ENCODE measurements around the gene KNSTRN. TPM values are rescaled to one million over a fixed set of nuclear protein-coding genes. Genes with fewer than 3 reads are reported as not detected.

Gene KNSTRN
- total RNA-seq, 1 donor from 2014 or later: 22.4 TPM

- no peak for FAIRE-seq
- DNase-seq (ENCODE audit: low spot score in 2 of 2): no peak
These were observed 10.7 kb downstream of the KNSTRN start for GRCh38 chr15:40392986-40393948.

DNA sequence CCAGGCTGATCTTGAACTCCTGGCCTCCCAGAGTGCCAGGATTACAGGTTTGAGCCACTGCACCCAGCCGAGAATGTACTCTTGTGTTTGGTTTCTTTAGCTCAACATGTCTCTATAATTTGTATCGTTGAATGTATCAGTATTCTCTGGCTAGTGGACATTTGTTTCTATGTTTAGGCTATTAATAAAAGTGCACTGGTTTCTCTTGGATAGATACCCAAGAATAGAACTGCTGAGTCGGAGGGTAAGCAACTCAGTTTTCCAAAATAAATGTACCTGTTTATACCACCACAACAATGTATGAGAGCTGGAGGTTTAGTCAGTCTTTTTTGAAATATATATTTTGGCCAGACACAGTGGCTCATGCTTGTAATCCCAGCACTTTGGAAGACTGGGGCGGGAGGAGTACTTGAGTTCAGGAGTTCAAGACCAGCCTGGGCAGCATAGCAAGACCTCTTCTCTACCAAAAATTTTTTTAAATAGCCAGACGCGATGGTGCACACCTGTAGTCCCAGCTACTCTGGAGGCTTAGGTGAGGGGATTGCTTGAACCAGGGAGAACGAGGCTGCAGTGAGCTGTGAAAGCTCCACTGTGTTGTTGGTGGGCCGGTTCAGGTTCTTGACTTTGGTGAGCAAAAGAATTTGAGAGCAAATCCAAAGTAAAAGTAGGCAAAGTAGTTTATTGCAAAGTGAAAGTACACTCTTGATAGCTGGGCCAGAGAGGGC lies 15.3 kb downstream of the KNSTRN start:
- DNase-seq (ENCODE audit: low spot score in 2 of 2) (no peak), FAIRE-seq (no peak)

DNA sequence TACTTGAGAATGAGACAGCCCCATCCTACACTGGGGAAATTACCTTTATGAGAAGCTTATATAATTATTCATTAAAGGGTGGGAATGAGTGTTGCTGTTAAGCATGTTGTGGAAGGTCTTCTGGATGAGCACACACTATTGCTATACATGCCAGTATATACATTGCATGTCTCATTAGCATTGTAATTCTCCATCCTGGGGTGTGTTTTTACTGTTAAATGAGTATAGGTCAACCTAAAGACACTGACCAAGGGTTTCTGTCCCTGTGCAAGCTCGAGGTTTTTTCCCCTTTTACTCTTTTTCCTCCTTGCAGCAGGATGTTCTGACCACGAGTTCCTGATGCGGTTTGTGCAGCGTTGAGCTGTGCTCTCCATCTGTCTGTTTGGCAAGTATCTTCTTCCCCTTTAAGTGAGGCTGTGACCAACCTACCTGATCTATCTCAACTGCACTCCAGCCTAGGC lies 15.9 kb downstream of the KNSTRN start:
- FAIRE-seq (no peak), DNase-seq (ENCODE audit: low spot score in 2 of 2) (no peak)

DNA sequence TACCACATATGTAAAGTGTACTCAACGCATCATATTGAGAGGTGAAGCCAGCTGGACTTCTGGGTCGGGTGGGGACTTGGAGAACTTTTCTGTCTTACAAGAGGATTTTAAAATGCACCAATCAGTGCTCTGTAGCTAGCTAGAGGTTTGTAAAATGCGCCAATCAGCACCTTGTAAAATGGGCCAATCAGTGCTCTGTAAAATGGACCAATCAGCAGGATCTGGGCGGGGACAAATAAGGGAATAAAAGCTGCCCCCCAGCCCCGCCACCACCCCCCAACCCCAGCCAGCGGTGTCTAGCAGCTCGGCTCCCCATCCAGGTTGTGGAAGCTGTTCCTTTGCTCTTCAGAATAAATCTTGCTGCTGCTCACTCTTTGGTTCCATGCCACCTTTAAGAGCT lies 16.8 kb downstream of the KNSTRN start:
- FAIRE-seq: no peak

GRCh38 chr15:40405501-40406381 lies 23.2 kb downstream of the KNSTRN start, which contains the start of gene IVD:
IVD (plus strand) TSS chr15:40405795; CDS start chr15:40405828, 33 bp downstream.
- DNase-seq (ENCODE audit: low spot score in 2 of 2) (peak; percentile 98 to 99), FAIRE-seq (peak; percentile 61)

More for the DNA sequence above, 16.8 kb downstream of the KNSTRN start:
- DNase-seq (ENCODE audit: low spot score in 2 of 2): no peak

DNA sequence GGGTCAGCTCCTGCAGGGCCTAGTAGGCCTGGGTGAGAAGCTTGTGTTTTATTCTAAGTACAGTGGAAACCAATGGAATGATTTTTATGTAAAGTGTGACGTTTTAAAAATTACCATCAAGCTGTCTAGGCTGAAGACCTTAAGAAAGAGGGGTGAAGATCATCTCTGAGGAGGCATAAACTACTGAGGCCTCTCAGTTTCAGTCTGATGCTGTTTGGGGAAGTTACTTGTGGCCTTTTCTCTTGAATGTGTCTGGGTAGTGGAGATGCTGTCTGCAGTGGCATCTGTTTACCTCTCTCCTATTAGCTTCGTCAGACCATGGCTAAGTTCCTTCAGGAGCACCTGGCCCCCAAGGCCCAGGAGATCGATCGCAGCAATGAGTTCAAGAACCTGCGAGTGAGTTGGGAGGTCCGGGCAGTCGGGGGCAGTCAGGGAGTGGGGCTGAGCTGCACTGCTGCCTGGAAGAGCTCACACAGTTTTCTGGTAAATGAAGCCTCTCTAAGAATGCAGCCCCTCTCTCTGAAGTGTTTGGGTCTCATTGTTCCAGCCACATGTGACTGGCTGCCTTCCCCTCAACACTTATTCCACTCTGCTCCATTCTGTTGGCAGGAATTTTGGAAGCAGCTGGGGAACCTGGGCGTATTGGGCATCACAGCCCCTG lies 24.9 kb downstream of the KNSTRN start:
- FAIRE-seq: no peak

DNA sequence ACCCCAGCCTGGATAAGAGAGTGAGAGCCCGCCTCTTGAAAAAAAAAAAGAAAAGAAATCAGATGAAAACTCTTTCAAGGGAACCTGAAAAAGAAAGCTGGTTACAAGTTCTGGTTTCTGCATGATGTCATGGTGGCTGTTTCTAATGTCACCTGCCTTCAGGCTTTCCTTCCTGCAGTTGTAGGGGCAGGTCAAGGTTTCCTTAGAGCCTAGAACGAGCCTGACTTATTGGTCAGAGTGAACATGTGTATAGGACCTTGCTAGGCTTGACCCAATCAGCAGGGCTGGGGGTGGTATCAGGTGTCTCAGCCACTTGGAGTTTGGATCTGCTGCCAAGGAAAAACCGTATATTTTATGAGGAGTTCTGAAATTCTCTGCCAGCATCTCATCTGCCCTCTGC lies 26.8 kb downstream of the KNSTRN start:
- no peak for FAIRE-seq
- no peak for DNase-seq (ENCODE audit: low spot score in 2 of 2)

More for the DNA sequence above, 24.9 kb downstream of the KNSTRN start:
- no peak for DNase-seq (ENCODE audit: low spot score in 2 of 2)

DNA sequence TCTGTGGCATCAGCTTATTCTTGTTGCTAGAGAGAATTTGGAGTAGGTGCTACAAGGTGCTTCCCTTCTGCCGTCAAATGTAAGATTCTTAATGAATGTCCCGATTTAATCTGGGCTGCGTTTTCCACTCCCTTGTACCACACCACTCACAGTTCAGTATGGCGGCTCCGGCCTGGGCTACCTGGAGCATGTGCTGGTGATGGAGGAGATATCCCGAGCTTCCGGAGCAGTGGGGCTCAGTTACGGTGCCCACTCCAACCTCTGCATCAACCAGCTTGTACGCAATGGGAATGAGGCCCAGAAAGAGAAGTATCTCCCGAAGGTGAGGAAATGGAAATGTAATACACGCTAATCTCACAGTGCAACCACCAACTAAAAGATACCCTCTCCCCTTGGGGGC lies 28.0 kb downstream of the KNSTRN start:
- DNase-seq (ENCODE audit: low spot score in 2 of 2) (no peak), FAIRE-seq (no peak)

GRCh38 chr15:40412095-40412759 lies 29.7 kb downstream of the KNSTRN start:
- no peak for DNase-seq (ENCODE audit: low spot score in 2 of 2)
- FAIRE-seq: no peak

DNA sequence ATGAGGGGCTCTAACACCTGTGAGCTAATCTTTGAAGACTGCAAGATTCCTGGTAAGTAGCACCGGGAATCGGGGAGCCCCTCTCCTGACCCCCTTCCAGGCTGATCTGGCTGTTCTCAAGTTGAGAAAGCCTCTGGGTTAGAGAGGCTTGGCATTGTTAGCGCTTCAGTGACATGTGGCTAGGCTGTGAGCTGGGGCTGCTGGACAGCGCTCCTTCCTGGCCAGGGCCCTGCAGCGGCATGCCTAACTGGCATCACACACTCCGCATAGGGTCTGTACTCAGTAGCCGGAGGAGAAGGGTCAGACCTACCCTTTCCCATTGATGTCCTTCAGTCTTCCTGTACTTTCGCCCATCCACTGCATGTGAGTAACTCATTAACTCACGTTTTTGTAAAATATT lies 30.5 kb downstream of the KNSTRN start:
- no peak for FAIRE-seq
- DNase-seq (ENCODE audit: low spot score in 2 of 2): no peak

DNA sequence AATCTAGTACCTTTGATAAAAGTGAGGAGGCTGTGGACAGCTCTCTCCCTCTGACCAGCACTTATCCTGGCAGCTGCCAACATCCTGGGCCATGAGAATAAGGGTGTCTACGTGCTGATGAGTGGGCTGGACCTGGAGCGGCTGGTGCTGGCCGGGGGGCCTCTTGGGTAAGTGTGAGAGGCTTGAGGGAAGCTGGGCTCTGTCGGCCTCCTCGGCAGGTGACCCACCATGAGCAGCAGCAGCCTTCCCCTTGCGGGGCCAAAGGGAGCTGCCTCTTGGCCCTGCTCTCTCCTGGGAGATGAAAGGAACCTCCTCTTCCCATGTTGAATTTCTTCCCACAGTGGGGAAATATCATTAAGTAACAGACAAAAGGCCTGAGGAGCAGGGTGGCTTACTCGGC lies 32.3 kb downstream of the KNSTRN start:
- DNase-seq (ENCODE audit: low spot score in 2 of 2) (no peak), FAIRE-seq (no peak)

DNA sequence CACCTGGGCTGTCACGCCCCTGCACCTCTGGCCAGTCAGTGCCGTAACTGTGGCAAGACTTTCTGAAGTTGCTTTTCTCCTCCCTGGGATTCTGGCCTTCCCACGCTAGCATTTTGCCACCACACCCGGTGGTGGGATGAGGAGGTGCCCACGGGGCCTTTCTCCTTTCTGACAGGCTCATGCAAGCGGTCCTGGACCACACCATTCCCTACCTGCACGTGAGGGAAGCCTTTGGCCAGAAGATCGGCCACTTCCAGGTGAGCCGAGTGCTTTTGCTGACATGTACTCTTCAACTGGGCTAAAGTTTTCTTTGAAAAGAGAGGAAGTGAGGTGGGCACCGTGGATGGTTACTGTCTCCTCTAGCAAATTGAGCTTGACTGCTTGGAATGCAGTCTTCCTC lies 32.7 kb downstream of the KNSTRN start:
- DNase-seq (ENCODE audit: low spot score in 2 of 2): no peak
- no peak for FAIRE-seq

DNA sequence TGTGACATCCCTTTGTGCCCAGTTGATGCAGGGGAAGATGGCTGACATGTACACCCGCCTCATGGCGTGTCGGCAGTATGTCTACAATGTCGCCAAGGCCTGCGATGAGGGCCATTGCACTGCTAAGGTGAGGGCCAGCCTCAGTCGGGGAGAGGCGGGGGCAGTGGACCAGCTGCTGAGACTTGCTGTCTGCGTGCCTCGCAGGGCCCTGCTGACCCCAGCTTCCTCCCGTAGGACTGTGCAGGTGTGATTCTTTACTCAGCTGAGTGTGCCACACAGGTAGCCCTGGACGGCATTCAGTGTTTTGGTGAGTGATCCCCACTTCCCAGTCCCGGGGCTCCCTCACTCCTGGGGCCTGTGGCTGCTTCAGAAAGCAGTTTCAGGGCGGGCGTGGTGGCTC lies 33.5 kb downstream of the KNSTRN start:
- no peak for FAIRE-seq
- DNase-seq (ENCODE audit: low spot score in 2 of 2): no peak

GRCh38 chr15:40418126-40418525 lies 35.6 kb downstream of the KNSTRN start:
- DNase-seq (ENCODE audit: low spot score in 2 of 2): no peak
- FAIRE-seq: no peak

DNA sequence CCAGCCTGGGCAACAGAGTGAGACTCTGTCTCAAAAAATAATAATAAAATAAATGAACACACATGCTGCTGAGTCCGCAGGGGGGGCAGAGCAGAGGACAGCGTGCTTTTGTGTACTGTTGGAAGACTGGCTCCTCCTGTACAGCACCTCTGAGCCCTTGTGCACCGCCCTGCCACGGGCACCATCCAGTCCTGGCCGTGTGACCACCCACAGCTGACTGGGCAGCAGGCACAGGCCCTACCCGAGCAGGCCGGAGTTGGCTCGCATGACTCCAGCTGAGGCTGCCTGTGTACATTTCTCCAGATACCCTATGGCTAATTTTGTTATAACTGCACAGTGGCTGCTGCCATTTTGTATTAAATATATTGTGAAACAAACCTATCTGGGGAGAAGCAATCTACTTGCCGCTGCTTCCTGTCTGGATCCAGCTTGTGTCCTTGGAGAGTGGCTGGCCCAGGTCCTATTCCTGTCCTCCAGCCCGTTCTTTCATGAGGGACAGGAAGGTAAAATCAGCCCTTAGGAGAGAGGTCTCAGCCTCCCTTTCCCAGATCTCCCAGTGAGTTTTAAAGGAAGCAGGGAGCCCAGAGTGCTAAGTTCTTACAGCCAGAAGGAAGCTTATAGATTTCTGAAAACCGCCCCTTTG lies 37.7 kb downstream of the KNSTRN start:
- no peak for FAIRE-seq
- no peak for DNase-seq (ENCODE audit: low spot score in 2 of 2)

- DNase-seq (ENCODE audit: low spot score in 2 of 2): no peak
- FAIRE-seq: no peak
These were observed 38.3 kb downstream of the KNSTRN start for GRCh38 chr15:40420793-40421192.

GRCh38 chr15:40421246-40422157 lies 39.0 kb downstream of the KNSTRN start:
- DNase-seq (ENCODE audit: low spot score in 2 of 2): peak in 1 of 2 donors; percentile 85
- no peak for FAIRE-seq
